Gastrocnemius medialis (tissue), 4 donors: ENCODE measurements around the gene HAGHL.

Source experiments
- CTCF ChIP-seq, 5 experiments: fragments of 450-650 bp in 3 of 5; fragments of 200-600 bp in 2 of 5; sonication (generic) in 2 of 5; IDR thresholded peaks in 4 of 5; conservative IDR thresholded peaks in 1 of 5; 1 replicate in 4 of 5; 2 replicates in 1 of 5; pipeline ENCODE4 v1.5.1; 2016 to 2019; ENCODE audit warnings: antibody characterized with exemption in 5 of 5, mild to moderate bottlenecking in 3 of 5, moderate library complexity in 3 of 5
- POLR2A ChIP-seq, 2 donors: fragments of 450-650 bp; IDR thresholded peaks; one replicate each; pipeline ENCODE4 v1.6.1; 2017; ENCODE audit warnings: antibody characterized with exemption in 2 of 2, mild to moderate bottlenecking in 2 of 2, moderate library complexity in 2 of 2

DNA sequence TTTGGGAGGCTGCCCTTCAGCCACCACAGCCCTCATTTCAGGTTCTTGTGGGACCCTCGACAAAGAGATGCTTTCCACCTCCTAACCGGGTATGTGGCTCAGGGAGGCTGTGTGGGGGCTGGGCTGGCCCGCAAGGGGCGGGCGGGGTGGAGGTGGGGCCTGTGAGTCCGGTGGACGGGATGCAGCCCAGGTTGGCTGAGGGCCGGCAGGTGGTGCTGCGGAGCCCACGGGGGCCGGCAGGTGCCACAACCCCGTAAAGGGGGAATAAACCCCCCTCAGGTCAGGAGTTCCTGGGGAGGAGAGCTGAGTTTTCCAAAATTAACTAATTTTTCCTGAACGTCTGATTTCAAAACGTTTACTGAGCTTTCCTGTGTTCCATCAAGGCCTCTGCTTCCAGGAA is 18.8 kb downstream of the HAGHL start:
- no peak for TF ChIP-seq CTCF (IDR thresholded peaks at IDR 0.05 in 4 of 5, conservative IDR thresholded peaks at IDR 0.05 in 1 of 5)
- TF ChIP-seq POLR2A (IDR thresholded peaks at IDR 0.05), result no peak
